H9 (cell line): ENCODE data around the gene CALN1. TPM values are rescaled to one million over a fixed set of nuclear protein-coding genes. Genes with fewer than 3 reads are reported as not detected.

Experiments used
- DNase-seq: peaks from one replicate; pipeline ENCODE4 v3.0.0-alpha.2; 2017
- H2AFZ ChIP-seq: one replicate; pipeline ENCODE4 v1.6.1; 2013; ENCODE audit warnings: mild to moderate bottlenecking, low read length, control low read depth, moderate library complexity
- H2AK5ac ChIP-seq: 2 replicates; pipeline ENCODE4 v1.6.1; 2013; ENCODE audit warnings: low read length, control low read depth, mixed read lengths; ENCODE audit not compliant: insufficient read length
- H2BK120ac ChIP-seq: one replicate; pipeline ENCODE4 v1.6.1; 2013; ENCODE audit warnings: low read depth, mild to moderate bottlenecking, low read length, control low read depth, inconsistent platforms; ENCODE audit not compliant: poor library complexity, severe bottlenecking
- H2BK12ac ChIP-seq: 2 replicates; pipeline ENCODE4 v1.6.1; 2013; ENCODE audit warnings: low read length, control low read depth, mixed read lengths, low read depth; ENCODE audit not compliant: insufficient read length
- H2BK15ac ChIP-seq: 2 replicates; pipeline ENCODE4 v1.6.1; 2013; ENCODE audit warnings: low read depth, low read length, control low read depth
- H2BK20ac ChIP-seq: one replicate; pipeline ENCODE4 v1.6.1; 2013; ENCODE audit warnings: low read depth, mild to moderate bottlenecking, low read length, control low read depth, inconsistent platforms; ENCODE audit not compliant: poor library complexity, severe bottlenecking
- H2BK5ac ChIP-seq: 2 replicates; pipeline ENCODE4 v1.6.1; 2013; ENCODE audit warnings: low read length, control low read depth, mixed read lengths; ENCODE audit not compliant: insufficient read length
- H3K14ac ChIP-seq: 2 replicates; pipeline ENCODE4 v1.6.1; 2013; ENCODE audit warnings: low read length, control low read depth; ENCODE audit not compliant: insufficient read depth
- H3K18ac ChIP-seq: 2 replicates; pipeline ENCODE4 v1.6.1; 2013; ENCODE audit warnings: low read depth, mild to moderate bottlenecking, mixed read lengths, low read length, control low read depth; ENCODE audit not compliant: insufficient read length
- H3K23ac ChIP-seq: 2 replicates; pipeline ENCODE4 v1.6.1; 2013; ENCODE audit warnings: low read length, control low read depth, mixed read lengths, low read depth; ENCODE audit not compliant: insufficient read length
- H3K23me2 ChIP-seq: 2 replicates; pipeline ENCODE4 v1.6.1; 2013; ENCODE audit warnings: low read depth, mild to moderate bottlenecking, mixed read lengths, low read length, control low read depth; ENCODE audit not compliant: insufficient read length, poor library complexity, severe bottlenecking
- H3K27ac ChIP-seq: 2 replicates; pipeline ENCODE4 v1.5.1; 2013; ENCODE audit warnings: low read length, control low read depth, mixed read lengths, low read depth; ENCODE audit not compliant: insufficient read length
- H3K27me3 ChIP-seq: 2 replicates; pipeline ENCODE4 v1.6.1; 2013; ENCODE audit warnings: low read length, control low read depth, inconsistent platforms; ENCODE audit not compliant: insufficient read depth
- H3K4ac ChIP-seq: 2 replicates; pipeline ENCODE4 v1.6.1; 2013; ENCODE audit warnings: low read depth, mild to moderate bottlenecking, control low read depth, inconsistent platforms, low read length, moderate library complexity
- H3K4me1 ChIP-seq: 2 replicates; pipeline ENCODE4 v1.6.1; 2013; ENCODE audit warnings: low read length, control low read depth, inconsistent platforms; ENCODE audit not compliant: insufficient read depth
- H3K4me2 ChIP-seq: 2 replicates; pipeline ENCODE4 v1.6.1; 2013; ENCODE audit warnings: low read length, control low read depth, mixed read lengths; ENCODE audit not compliant: insufficient read length, insufficient read depth
- H3K56ac ChIP-seq: 2 replicates; pipeline ENCODE4 v1.6.1; 2013; ENCODE audit warnings: low read depth, mild to moderate bottlenecking, mixed read lengths, low read length, control low read depth; ENCODE audit not compliant: insufficient read length
- H3K79me1 ChIP-seq: 2 replicates; pipeline ENCODE4 v1.6.1; 2013; ENCODE audit warnings: low read depth, mild to moderate bottlenecking, moderate library complexity, low read length, control low read depth, inconsistent platforms; ENCODE audit not compliant: insufficient read depth, poor library complexity, severe bottlenecking
- H3K79me2 ChIP-seq: 2 replicates; pipeline ENCODE4 v1.6.1; 2013; ENCODE audit warnings: low read length, control low read depth, inconsistent platforms; ENCODE audit not compliant: insufficient read depth
- H3K9ac ChIP-seq: 2 replicates; pipeline ENCODE4 v1.6.1; 2013; ENCODE audit warnings: low read length, control low read depth, mixed read lengths; ENCODE audit not compliant: insufficient read length; ENCODE audit errors: extremely low read depth
- H3K9me3 ChIP-seq: one replicate; pipeline ENCODE4 v1.6.1; 2013; ENCODE audit warnings: low read depth, low read length, inconsistent platforms; ENCODE audit not compliant: control insufficient read depth
- H3T11ph ChIP-seq: one replicate; pipeline ENCODE4 v1.6.1; 2013; ENCODE audit warnings: mild to moderate bottlenecking, low read length, control low read depth, inconsistent platforms
- H4K20me1 ChIP-seq: one replicate; pipeline ENCODE4 v1.6.1; 2013; ENCODE audit not compliant: control insufficient read depth, insufficient read length, insufficient read depth
- H4K5ac ChIP-seq: 2 replicates; pipeline ENCODE4 v1.6.1; 2013; ENCODE audit warnings: low read depth, mild to moderate bottlenecking, mixed read lengths, low read length, control low read depth; ENCODE audit not compliant: insufficient read length
- H4K8ac ChIP-seq: replicated peaks from 2 replicates; pipeline ENCODE4 v1.6.1; 2013; ENCODE audit warnings: low read length, control low read depth, mixed read lengths, low read depth; ENCODE audit not compliant: insufficient read length
- H4K91ac ChIP-seq: 2 replicates; pipeline ENCODE4 v1.6.1; 2013; ENCODE audit warnings: low read depth, mild to moderate bottlenecking, moderate library complexity, mixed read lengths, low read length, control low read depth; ENCODE audit not compliant: insufficient read length
- H3K27ac Mint-ChIP-seq, 3 experiments: 2 replicates in 2 of 3; 3 replicates in 1 of 3; pipeline ENCODE4 v1.8.0; 2020 to 2021; ENCODE audit warnings: mixed read lengths in 3 of 3, mild to moderate bottlenecking in 1 of 3, moderate library complexity in 1 of 3
- H3K27me3 Mint-ChIP-seq: 2 replicates; pipeline ENCODE4 v1.8.0; 2021; ENCODE audit warnings: low read depth, mild to moderate bottlenecking, moderate library complexity, mixed read lengths
- H3K36me3 Mint-ChIP-seq, 3 experiments: 2 replicates in 2 of 3; 3 replicates in 1 of 3; pipeline ENCODE4 v1.8.0; 2020 to 2021; ENCODE audit warnings: low read depth in 3 of 3, mixed read lengths in 3 of 3; ENCODE audit not compliant: insufficient read depth in 1 of 3
- H3K4me1 Mint-ChIP-seq, 2 experiments: 2 replicates each; pipeline ENCODE4 v1.8.0; 2020; ENCODE audit warnings: mixed read lengths in 2 of 2
- H3K4me3 Mint-ChIP-seq, 2 experiments: 2 replicates in 1 of 2; 3 replicates in 1 of 2; pipeline ENCODE4 v1.8.0; 2020 to 2021; ENCODE audit warnings: mild to moderate bottlenecking in 2 of 2, mixed read lengths in 2 of 2, moderate library complexity in 1 of 2
- H3K9me3 Mint-ChIP-seq, 2 experiments: 2 replicates in 1 of 2; 3 replicates in 1 of 2; pipeline ENCODE4 v1.8.0; 2020; ENCODE audit warnings: mild to moderate bottlenecking in 2 of 2, mixed read lengths in 2 of 2, moderate library complexity in 1 of 2
- CTCF ChIP-seq: fragments of 200-600 bp; sonication (generic); conservative IDR thresholded peaks from 3 replicates; pipeline ENCODE4 v1.8.0; 2021; ENCODE audit warnings: antibody characterized with exemption, mild to moderate bottlenecking
- WGBS: extraction: QIAGEN DNeasy Blood & Tissue Kit; methylation state at CpG from one replicate; pipeline ENCODE4 v1.1.7; 2013; ENCODE audit warnings: missing lambda C conversion rate, low lambda C conversion rate, mixed read lengths; ENCODE audit not compliant: insufficient read length; ENCODE audit errors: extremely low coverage; 5-methylcytosine and 5-hydroxymethylcytosine counted together
- total RNA-seq: library from RNA; stranded (reverse); gene quantifications from 2 replicates; pipeline ENCODE4 v1.2.1, GENCODE V29; 2021

CALN1 gene
- total RNA-seq, 1 experiment from 2014 or later, result 2.8 TPM

- H2BK20ac ChIP-seq, result no peak overlapping the region
- no peak for DNase-seq
- no peak overlapping the region for H2AFZ ChIP-seq
- H2BK12ac ChIP-seq, result no peak overlapping the region
- no peak overlapping the region for H3K4me2 ChIP-seq
- Mint-ChIP-seq H3K27ac (no peak overlapping the region), H3K4me1 (peaks cover 7 to 8% of the 10 kb centered on the region in 2 experiments; a peak in 1 of 4 replicates), H3K27me3 (no peaks in the 10 kb centered on the region; the same call in 1 of the 2 replicates), H3K36me3 (peaks cover 10 to 14% (median 11%) of the 10 kb centered on the region in 3 experiments), H3K4me3 (no peak overlapping the region), H3K9me3 (peaks cover 13 to 16% of the 10 kb centered on the region in 2 experiments; a peak in 4 of 5 replicates)
- no peak overlapping the region for H2BK15ac ChIP-seq
- H3K79me1 ChIP-seq, result no peaks in the 10 kb centered on the region
- H3K4ac ChIP-seq, result no peak overlapping the region
- H3K23me2 ChIP-seq, result no peaks in the 10 kb centered on the region
- no CpG with 5 or more reads among the region's 1 CpG for WGBS
- H3K18ac ChIP-seq, result no peak overlapping the region
- H3K56ac ChIP-seq, result no peak overlapping the region
- no peak overlapping the region for H2BK120ac ChIP-seq
- no peak overlapping the region for H4K91ac ChIP-seq
- H4K5ac ChIP-seq, result no peak overlapping the region
- H2AK5ac ChIP-seq, result no peak overlapping the region
- H3K9ac ChIP-seq, result no peak overlapping the region
- no peaks in the 10 kb centered on the region for H3K27me3 ChIP-seq
- H4K8ac ChIP-seq, result no peak overlapping the region
- no peaks in the 10 kb centered on the region for H3K79me2 ChIP-seq
- H4K20me1 ChIP-seq, result no peaks in the 10 kb centered on the region
- no peak overlapping the region for H3K27ac ChIP-seq
- no peak overlapping the region for H3K23ac ChIP-seq
- peaks cover 8% of the 10 kb centered on the region for H3K9me3 ChIP-seq
- no peak overlapping the region for H2BK5ac ChIP-seq
- no peak overlapping the region for H3K14ac ChIP-seq
- no peaks in the 10 kb centered on the region for H3K4me1 ChIP-seq
- TF ChIP-seq CTCF, result no peak
- H3T11ph ChIP-seq, result no peak overlapping the region
Measured at GRCh38 chr7:71808115-71808514, 604.0 kb downstream of the CALN1 start.
